BLaER1 treated with 17β-estradiol and CSF1 and Interleukin-3, amounts not matched to agents 10 nM and 100 nM (cell line): ENCODE measurements around the gene ARHGAP44.
A peak's percentile ranks its signal among the peaks of the same experiment; 100 is the strongest.

Source experiments
- H3K27ac ChIP-seq, 11 experiments: shearing (Covaris generic); formaldehyde crosslinking; 2 replicates each; pipeline ENCODE4 v1.8.1; 2022
- H3K27me3 ChIP-seq, 11 experiments: shearing (Covaris generic); formaldehyde crosslinking; 2 replicates each; pipeline ENCODE4 v1.8.1; 2022
- H3K36me3 ChIP-seq, 11 experiments: shearing (Covaris generic); formaldehyde crosslinking; 2 replicates each; pipeline ENCODE4 v1.8.1; 2022
- H3K4me1 ChIP-seq, 10 experiments: shearing (Covaris generic); formaldehyde crosslinking; 2 replicates each; pipeline ENCODE4 v1.8.1; 2022
- H3K4me2 ChIP-seq, 11 experiments: shearing (Covaris generic); formaldehyde crosslinking; 2 replicates each; pipeline ENCODE4 v1.8.1; 2022
- H3K4me3 ChIP-seq, 10 experiments: shearing (Covaris generic); formaldehyde crosslinking; 2 replicates each; pipeline ENCODE4 v1.8.1; 2022
- H3K9ac ChIP-seq, 11 experiments: shearing (Covaris generic); formaldehyde crosslinking; 2 replicates each; pipeline ENCODE4 v1.8.1; 2022
- H3K9me3 ChIP-seq, 11 experiments: shearing (Covaris generic); formaldehyde crosslinking; replicated peaks in 1 of 11; 2 replicates each; pipeline ENCODE4 v1.8.1; 2022
- H4K20me1 ChIP-seq, 11 experiments: shearing (Covaris generic); formaldehyde crosslinking; 2 replicates each; pipeline ENCODE4 v1.8.1; 2022
- Cebpa-rat ChIP-seq, 11 experiments: shearing (Covaris generic); IDR thresholded peaks; 2 replicates each; pipeline ENCODE4 v1.8.1; 2022

ARHGAP44 gene

DNA sequence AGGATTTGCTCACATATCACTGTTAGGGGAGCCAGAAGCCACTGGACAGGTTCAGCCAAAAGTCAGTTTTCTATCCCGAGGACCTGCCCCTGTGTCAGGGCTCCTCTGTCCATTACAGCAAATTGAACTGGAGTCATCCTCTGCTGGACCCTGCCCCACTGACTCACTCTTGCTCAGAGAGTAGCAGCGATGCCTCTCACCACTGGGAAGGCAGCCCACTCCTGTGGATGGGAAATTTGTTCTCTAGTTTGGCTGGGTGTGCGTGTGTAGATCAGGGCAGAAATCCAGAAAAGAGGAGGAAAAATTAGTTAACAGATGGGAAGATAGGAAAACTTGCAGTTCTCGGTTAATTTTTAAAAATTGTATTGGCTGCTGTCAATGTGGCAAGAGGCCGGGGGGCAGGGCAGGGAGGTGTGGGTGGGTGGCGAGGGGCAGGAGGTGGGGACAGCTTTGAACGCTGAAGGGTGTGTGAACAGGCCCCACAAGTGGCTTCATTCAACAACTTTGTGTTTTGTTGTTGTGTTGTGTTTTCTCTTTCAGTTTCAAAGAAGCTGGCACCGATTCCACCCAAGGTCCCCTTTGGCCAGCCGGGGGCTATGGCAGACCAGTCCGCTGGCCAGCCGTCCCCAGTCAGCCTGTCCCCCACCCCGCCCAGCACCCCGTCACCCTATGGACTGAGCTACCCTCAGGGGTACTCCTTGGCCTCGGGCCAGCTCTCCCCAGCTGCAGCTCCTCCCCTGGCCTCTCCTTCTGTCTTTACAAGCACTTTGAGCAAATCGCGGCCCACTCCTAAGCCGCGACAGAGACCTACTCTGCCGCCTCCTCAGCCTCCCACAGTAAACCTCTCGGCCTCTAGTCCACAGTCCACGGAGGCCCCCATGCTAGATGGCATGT is 194.9 kb downstream of the ARHGAP44 start:
- Histone ChIP-seq H3K9me3 (peaks cover 0 to 10% (median 0%) of the 10 kb centered on the region in 11 experiments; a peak in 3 of 22 replicates), H3K9ac (peak overlapping the region in 10 of 11 experiments; percentile 13 to 69 (median 48); a peak in 16 of 22 replicates), H3K36me3 (no peaks in the 10 kb centered on the region), H3K4me2 (peak overlapping the region; percentile 77 to 94 (median 87)), H4K20me1 (peaks cover 0 to 19% (median 9%) of the 10 kb centered on the region in 11 experiments; a peak in 12 of 22 replicates), H3K27ac (peak overlapping the region in 9 of 11 experiments; percentile 1 to 57 (median 40); a peak in 12 of 22 replicates), H3K4me1 (peaks cover 40 to 75% (median 72%) of the 10 kb centered on the region in 10 experiments), H3K27me3 (peaks cover 0 to 16% (median 0%) of the 10 kb centered on the region in 11 experiments; a peak in 2 of 22 replicates), H3K4me3 (peak overlapping the region in 4 of 10 experiments; percentile 10 to 42 (median 30); a peak in 5 of 20 replicates)
- no peak for TF ChIP-seq Cebpa-rat (IDR thresholded peaks at IDR 0.05)

DNA sequence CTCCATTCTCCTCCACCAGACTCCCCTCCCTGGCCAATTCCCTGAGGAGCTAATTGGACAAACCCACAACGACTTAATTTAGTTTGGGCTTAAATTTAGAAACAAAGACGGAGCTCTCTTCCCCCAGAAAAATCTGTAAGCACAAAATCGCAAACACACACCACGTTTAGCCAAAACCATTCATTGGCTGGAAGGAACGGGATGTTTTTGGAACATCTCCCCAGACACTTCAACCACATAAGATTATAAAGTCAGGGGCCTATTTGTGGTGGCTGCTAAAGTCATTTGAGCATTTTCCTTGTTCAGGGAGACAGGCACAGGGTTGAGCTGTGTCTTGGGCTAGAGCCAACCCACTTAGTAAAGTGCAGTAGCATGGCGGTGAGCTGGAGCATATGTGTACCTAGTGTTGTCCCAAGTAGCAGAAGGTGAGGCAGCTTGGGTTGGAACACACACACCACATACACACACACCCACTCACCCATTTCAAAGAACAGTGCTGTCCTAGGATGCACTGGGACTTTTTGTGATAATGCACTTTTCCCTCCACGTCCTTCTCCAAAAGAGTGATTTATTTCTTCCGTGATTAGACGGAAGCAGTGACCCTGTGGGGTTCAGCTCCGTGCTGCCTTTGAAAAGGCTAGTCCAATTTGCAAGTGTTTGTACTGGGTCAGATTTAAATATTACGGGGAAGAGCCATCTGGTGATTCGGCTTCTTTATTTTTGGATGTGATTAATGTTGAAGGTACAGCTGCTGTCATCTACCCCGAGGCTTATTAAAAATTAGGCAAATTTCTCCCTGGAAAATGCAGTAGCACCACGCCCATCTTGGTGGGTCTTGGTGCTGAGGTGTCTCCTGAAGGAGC is 196.4 kb downstream of the ARHGAP44 start:
- Histone ChIP-seq H4K20me1 (peaks cover 0 to 33% (median 22%) of the 10 kb centered on the region in 11 experiments; a peak in 12 of 22 replicates), H3K4me2 (peak overlapping the region; percentile 77 to 94 (median 87)), H3K4me1 (peaks cover 46 to 89% (median 87%) of the 10 kb centered on the region in 10 experiments), H3K27ac (peak overlapping the region in 6 of 11 experiments; percentile 1 to 57 (median 30); a peak in 9 of 22 replicates), H3K9me3 (peaks cover 0 to 10% (median 0%) of the 10 kb centered on the region in 11 experiments; a peak in 3 of 22 replicates), H3K36me3 (peaks cover 6 to 9% (median 8%) of the 10 kb centered on the region in 11 experiments; a peak in 18 of 22 replicates), H3K27me3 (peaks cover 0 to 16% (median 0%) of the 10 kb centered on the region in 11 experiments; a peak in 2 of 22 replicates), H3K9ac (peak overlapping the region in 8 of 11 experiments; percentile 13 to 69 (median 40); a peak in 9 of 22 replicates), H3K4me3 (peak overlapping the region in 3 of 10 experiments; percentile 4 to 42 (median 41); a peak in 5 of 20 replicates)
- no peak for TF ChIP-seq Cebpa-rat (IDR thresholded peaks at IDR 0.05)

DNA sequence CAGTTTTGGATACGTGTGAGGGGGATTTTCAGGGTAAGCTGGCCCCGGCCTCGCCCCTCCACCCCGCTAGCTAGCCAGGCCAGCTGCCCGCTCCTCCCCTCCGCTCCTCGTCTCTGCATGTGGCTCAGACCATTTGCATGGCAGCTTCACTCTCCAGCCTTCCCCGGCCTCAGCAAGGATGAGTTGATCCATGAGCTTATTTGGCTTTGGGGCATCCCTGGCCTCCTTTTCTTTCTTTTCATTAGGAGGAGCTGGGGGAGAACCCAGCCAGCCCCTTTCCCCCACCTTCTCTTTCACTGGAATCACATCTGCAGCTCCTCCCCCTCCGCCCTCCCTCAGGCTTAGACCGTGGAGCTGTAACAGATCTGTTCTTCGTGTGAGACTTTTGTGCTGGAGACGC is 197.8 kb downstream of the ARHGAP44 start:
- no peak overlapping the region for H3K4me3 ChIP-seq
- H3K9ac ChIP-seq, result peak overlapping the region in 5 of 11 experiments; percentile 6 to 56 (median 35); a peak in 5 of 22 replicates
- peak overlapping the region; percentile 2 to 94 (median 87); a peak in 19 of 22 replicates for H3K4me2 ChIP-seq
- H3K36me3 ChIP-seq, result peaks cover 19 to 24% (median 22%) of the 10 kb centered on the region in 11 experiments
- H3K27me3 ChIP-seq, result peaks cover 0 to 16% (median 0%) of the 10 kb centered on the region in 11 experiments; a peak in 2 of 22 replicates
- H3K9me3 ChIP-seq, result peaks cover 0 to 8% (median 0%) of the 10 kb centered on the region in 11 experiments; a peak in 3 of 22 replicates
- peaks cover 0 to 44% (median 26%) of the 10 kb centered on the region in 11 experiments; a peak in 12 of 22 replicates for H4K20me1 ChIP-seq
- peak overlapping the region in 1 of 11 experiments; percentile 15; a peak in 1 of 22 replicates for H3K27ac ChIP-seq
- TF ChIP-seq Cebpa-rat (IDR thresholded peaks at IDR 0.05), result no peak
- H3K4me1 ChIP-seq, result peaks cover 46 to 99% (median 97%) of the 10 kb centered on the region in 10 experiments

DNA sequence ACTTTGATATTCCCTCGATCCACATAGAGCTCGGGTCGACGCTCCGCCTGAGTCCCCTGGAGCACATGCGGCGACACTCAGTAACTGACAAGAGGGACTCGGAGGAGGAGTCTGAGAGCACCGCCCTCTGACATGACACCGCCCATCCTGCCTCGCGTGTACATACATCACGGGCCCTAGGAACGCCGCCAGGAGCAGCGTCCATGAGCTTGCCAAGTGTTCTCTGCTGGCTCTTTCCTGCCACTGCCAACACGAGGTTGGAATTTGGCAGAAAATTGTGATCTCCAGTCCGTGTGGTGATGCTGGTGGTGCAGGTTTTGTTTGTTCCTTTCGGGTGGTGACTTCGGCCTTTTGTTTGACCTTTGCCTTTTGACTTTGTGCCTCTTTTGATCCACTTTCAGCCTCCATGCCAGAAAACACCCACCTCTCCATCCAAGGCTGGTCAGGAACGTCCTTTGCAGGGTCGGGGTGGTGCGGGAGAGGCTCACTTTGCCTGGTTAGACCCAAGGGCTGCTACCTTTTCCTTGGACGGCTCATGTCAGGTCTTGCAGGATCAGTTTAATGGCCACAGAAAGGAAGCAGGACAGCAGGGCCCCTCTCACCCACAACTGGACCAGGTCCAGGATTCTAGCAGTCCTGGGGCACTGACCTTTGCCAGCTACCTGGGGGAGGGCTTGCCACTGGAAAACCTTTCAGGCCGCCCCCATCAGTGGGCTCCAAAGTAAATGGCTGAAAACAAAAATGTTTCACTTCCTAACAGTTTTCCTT is 200.9 kb downstream of the ARHGAP44 start:
- Histone ChIP-seq H3K4me2 (peak overlapping the region; percentile 77 to 94 (median 87)), H4K20me1 (peaks cover 0 to 75% (median 39%) of the 10 kb centered on the region in 11 experiments; a peak in 15 of 22 replicates), H3K9me3 (no peaks in the 10 kb centered on the region), H3K27ac (peak overlapping the region in 8 of 11 experiments; percentile 3 to 76 (median 70); a peak in 14 of 22 replicates), H3K27me3 (peaks cover 0 to 11% (median 0%) of the 10 kb centered on the region in 11 experiments; a peak in 2 of 22 replicates), H3K4me3 (peak overlapping the region in 4 of 10 experiments; percentile 45 to 52 (median 49); a peak in 4 of 20 replicates), H3K4me1 (peaks cover 33 to 95% (median 87%) of the 10 kb centered on the region in 10 experiments), H3K36me3 (peaks cover 51 to 55% (median 53%) of the 10 kb centered on the region in 11 experiments), H3K9ac (peak overlapping the region in 7 of 11 experiments; percentile 60 to 73 (median 68); a peak in 12 of 22 replicates)
- no peak for TF ChIP-seq Cebpa-rat (IDR thresholded peaks at IDR 0.05)

DNA sequence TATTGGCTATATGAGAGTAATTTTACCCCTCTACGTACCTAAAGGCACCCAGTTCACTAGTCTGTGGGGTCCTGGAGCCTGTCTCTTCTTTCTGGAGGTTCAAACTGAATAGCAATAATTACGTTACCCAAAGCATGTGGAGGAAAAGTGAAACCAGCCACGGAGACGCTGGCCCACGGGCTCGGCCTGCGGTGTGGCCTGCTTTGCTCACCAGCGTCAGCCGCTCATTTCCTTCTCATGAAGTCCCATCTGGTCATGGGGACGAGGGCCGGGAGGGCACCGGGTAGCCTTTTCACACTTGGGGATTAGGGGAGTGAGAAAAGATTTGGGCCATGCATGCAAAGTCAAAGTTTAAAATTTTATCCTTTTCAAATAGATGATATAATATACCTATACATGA is 201.6 kb downstream of the ARHGAP44 start:
- Histone ChIP-seq H3K9me3 (no peaks in the 10 kb centered on the region), H3K9ac (0 out of 22 replicates have a peak overlapping the region, but pooled peaks of 1 of the 11 experiments have one; percentile 73), H3K4me2 (peak overlapping the region in 8 of 11 experiments; percentile 77 to 94 (median 88); a peak in 16 of 22 replicates), H3K36me3 (peaks cover 58 to 62% (median 60%) of the 10 kb centered on the region in 11 experiments), H4K20me1 (peaks cover 0 to 82% (median 46%) of the 10 kb centered on the region in 11 experiments; a peak in 15 of 22 replicates), H3K4me1 (peaks cover 26 to 93% (median 82%) of the 10 kb centered on the region in 10 experiments), H3K27me3 (peaks cover 0 to 4% (median 0%) of the 10 kb centered on the region in 11 experiments; a peak in 1 of 22 replicates), H3K4me3 (no peak overlapping the region), H3K27ac (peak overlapping the region in 4 of 11 experiments; percentile 67 to 76 (median 70); a peak in 6 of 22 replicates)
- TF ChIP-seq Cebpa-rat (IDR thresholded peaks at IDR 0.05), result no peak

DNA sequence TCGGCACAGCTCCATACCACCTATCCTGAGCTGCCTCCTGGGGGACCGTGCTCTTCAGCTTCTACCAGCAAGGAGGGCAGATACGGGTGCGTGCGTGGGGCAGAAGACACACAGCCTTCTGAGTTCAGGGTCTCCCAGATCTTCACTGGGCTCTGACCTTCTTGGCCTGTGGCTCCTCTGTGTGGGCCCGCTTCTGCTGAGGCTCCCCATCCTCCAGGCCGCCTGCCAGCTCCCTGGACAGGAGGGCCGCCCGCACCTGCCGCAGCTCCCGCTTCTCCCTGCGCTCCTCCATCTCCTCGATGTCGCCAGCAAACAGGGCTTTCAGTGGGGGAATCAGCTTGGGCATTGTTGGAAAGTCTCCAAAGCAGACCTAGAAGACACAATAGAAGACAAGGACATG is 203.4 kb downstream of the ARHGAP44 start:
- no peak for TF ChIP-seq Cebpa-rat (IDR thresholded peaks at IDR 0.05)

DNA sequence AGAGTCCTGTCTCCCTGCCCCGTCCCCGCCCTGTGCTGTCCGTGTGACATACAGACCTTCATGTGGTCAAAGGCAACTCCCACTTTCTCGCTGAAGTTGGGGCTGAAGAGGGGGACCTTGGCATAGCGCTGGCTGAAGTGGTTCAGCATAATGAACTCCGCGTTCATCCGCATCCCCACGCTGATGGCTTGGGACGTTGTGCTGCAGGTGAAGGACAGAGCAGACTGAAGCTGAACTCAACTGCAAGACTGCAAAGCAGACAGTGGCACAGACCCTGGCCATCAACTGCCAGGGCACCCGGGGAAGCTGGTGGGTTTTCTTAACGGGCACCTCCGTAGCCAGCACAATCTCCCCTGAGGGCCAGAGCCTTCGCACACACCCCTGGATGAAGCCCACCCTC is 204.3 kb downstream of the ARHGAP44 start:
- peaks cover 85 to 89% (median 87%) of the 10 kb centered on the region in 11 experiments for H3K36me3 ChIP-seq
- peak overlapping the region in 3 of 11 experiments; percentile 27 to 58 (median 57); a peak in 5 of 22 replicates for H3K9ac ChIP-seq
- H3K4me1 ChIP-seq, result peaks cover 13 to 66% (median 55%) of the 10 kb centered on the region in 10 experiments
- H3K4me2 ChIP-seq, result peak overlapping the region in 6 of 11 experiments; percentile 30 to 74 (median 65); a peak in 10 of 22 replicates
- H3K4me3 ChIP-seq, result no peak overlapping the region
- H4K20me1 ChIP-seq, result peaks cover 0 to 89% (median 43%) of the 10 kb centered on the region in 11 experiments; a peak in 15 of 22 replicates
- TF ChIP-seq Cebpa-rat (IDR thresholded peaks at IDR 0.05), result no peak
- 0 out of 22 replicates have a peak overlapping the region, but pooled peaks of 1 of the 11 experiments have one; percentile 9 for H3K27ac ChIP-seq
- no peaks in the 10 kb centered on the region for H3K27me3 ChIP-seq
- no peaks in the 10 kb centered on the region for H3K9me3 ChIP-seq

More for the DNA sequence above, 203.4 kb downstream of the ARHGAP44 start:
- Histone ChIP-seq H3K9me3 (no peaks in the 10 kb centered on the region), H4K20me1 (peaks cover 0 to 89% (median 49%) of the 10 kb centered on the region in 11 experiments; a peak in 15 of 22 replicates), H3K27me3 (no peaks in the 10 kb centered on the region), H3K4me2 (peak overlapping the region in 2 of 11 experiments; percentile 61 to 73; a peak in 2 of 22 replicates), H3K4me3 (no peak overlapping the region), H3K4me1 (peaks cover 21 to 75% (median 65%) of the 10 kb centered on the region in 10 experiments), H3K36me3 (peaks cover 75 to 79% (median 78%) of the 10 kb centered on the region in 11 experiments), H3K9ac (no peak overlapping the region), H3K27ac (no peak overlapping the region)
